Pancreas (tissue), 10 donors: ENCODE measurements around the gene PMEPA1. TPM values are rescaled to one million over a fixed set of nuclear protein-coding genes. Genes with fewer than 3 reads are reported as not detected.
A peak's percentile ranks its signal among the peaks of the same experiment; 100 is the strongest.
"Not testable (repeated sequence)": the region's sequence is repeated elsewhere in the genome, so short reads cannot be mapped to it uniquely, and the experiment has no call there.

Experiments used
- ATAC-seq, 4 donors: fragments of 200-7000 bp; cut with Tn5 transposase; one replicate each; pipeline versions ENCODE4 v1.8.0 to v1.9.1; 2020; ENCODE audit warnings: mild to moderate bottlenecking in 4 of 4, moderate library complexity in 4 of 4
- DNase-seq, 6 donors: peaks; one replicate each; pipeline ENCODE4 v3.0.0-alpha.2; 2020
- FAIRE-seq: peaks from 2 replicates; lab custom pipeline; 2012; peaks lifted over from hg19 to GRCh38; lab: Jason Lieb, UNC
- H3K27ac ChIP-seq, 4 donors: fragments of 200-600 bp; sonication (generic); 1 replicate in 3 of 4; 2 replicates in 1 of 4; pipeline versions ENCODE4 v1.5.0 to v1.8.0; 2020
- H3K27me3 ChIP-seq, 4 donors: fragments of 200-600 bp; one replicate each; pipeline ENCODE4 v1.8.0; 2021
- H3K36me3 ChIP-seq, 3 donors: fragments of 200-600 bp; sonication (generic) in 1 of 3; one replicate each; pipeline versions ENCODE4 v1.5.0 to v1.8.0; 2020 to 2021
- H3K4me1 ChIP-seq, 3 donors: fragments of 200-600 bp; one replicate each; pipeline ENCODE4 v1.8.0; 2021
- H3K4me3 ChIP-seq, 4 donors: fragments of 200-600 bp; sonication (generic) in 2 of 4; one replicate each; pipeline versions ENCODE4 v1.5.0 to v1.8.0; 2020 to 2021
- H3K9me3 ChIP-seq, 4 donors: fragments of 200-600 bp; one replicate each; pipeline ENCODE4 v1.8.0; 2021
- WGBS, 2 donors: extraction: QIAGEN DNeasy Blood & Tissue Kit; methylation state at CpG; one replicate each; pipeline ENCODE4 v1.1.7; 2013; 5-methylcytosine and 5-hydroxymethylcytosine counted together
- intact Hi-C, 3 donors: fragments of 100-400 bp; cut with DNase I; formaldehyde crosslinking; loops; one replicate each; pipeline versions ENCODE4 v1.11.1 to v1.14.2; 2022
- polyA plus RNA-seq, 2 donors: library from polyadenylated mRNA; stranded (reverse); fragments of 200-250 nt; gene quantifications; one replicate each; pipeline ENCODE4 v1.2.3, GENCODE V29; 2013
- total RNA-seq, 6 donors: library from RNA; stranded (reverse); fragmentation: NEBNext Ultra II Directional in 4 of 6; extraction: Animal tissue kit (Norgen Biotek cat#: 25700) in 4 of 6; gene quantifications; one replicate each; pipeline versions ENCODE4 v1.2.1 to v1.2.4, GENCODE V29; 2021 to 2023
- TF ChIP-seq, protein P1 (sequence below), 4 donors: fragments of 200-600 bp; sonication (generic) in 3 of 4; IDR thresholded peaks; one replicate each; pipeline versions ENCODE4 v1.5.0 to v1.8.0; 2021; ENCODE audit warnings: antibody characterized with exemption in 4 of 4
- donor health status: healthy with polysubstance abuse.
- donor health status: DM: no; HTN: no; CAD: no; lungs with moderate emphysema.
- donor health status: DM: no; HTN: no; CAD: no.
- donor health status: control.
- donor health status: control.
- donor health status: Bipolar disorder and iron deficiency.
- donor health status: DM: yes; HTN: yes; CAD: no.
- donor health status: DM: no; HTN: no; CAD: no.
- donor health status: DM: no; HTN: no; CAD: no.
- donor health status: DM: yes; HTN: yes; CAD: no.

Gene PMEPA1
- total and polyA plus RNA-seq, 8 donors, result 24.8 to 98.2 (median 33.6) TPM

DNA sequence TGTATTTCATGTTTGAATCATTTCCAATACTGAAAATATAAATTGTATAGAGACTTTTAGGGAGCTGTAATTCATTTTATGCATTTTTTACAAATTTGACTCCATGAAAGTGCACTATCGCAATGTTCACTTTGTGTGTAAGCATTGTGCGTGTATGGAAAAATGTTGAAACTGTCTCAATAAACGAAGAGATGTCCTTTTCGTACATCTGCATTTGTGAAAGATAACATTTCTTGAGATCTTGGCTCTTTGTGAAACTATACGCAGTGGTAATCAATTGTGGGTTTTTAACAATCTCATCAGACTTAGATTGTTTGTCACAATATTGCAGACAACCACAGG lies 70.9 kb downstream of the PMEPA1 start:
- ATAC-seq, result no peak
- DNase-seq, result no peak
- H3K36me3 ChIP-seq, result no peaks in the 10 kb centered on the region
- no peak overlapping the region for H3K27ac ChIP-seq
- 63 to 65% methylated on average over 5 of the region's 5 CpGs for WGBS, 2 donors
- no peak for FAIRE-seq
- no peaks in the 10 kb centered on the region for H3K4me1 ChIP-seq
- intact Hi-C loops, result no loop called here
- no peak overlapping the region for H3K4me3 ChIP-seq
- no peaks in the 10 kb centered on the region for H3K9me3 ChIP-seq
- TF ChIP-seq, protein P1, sequence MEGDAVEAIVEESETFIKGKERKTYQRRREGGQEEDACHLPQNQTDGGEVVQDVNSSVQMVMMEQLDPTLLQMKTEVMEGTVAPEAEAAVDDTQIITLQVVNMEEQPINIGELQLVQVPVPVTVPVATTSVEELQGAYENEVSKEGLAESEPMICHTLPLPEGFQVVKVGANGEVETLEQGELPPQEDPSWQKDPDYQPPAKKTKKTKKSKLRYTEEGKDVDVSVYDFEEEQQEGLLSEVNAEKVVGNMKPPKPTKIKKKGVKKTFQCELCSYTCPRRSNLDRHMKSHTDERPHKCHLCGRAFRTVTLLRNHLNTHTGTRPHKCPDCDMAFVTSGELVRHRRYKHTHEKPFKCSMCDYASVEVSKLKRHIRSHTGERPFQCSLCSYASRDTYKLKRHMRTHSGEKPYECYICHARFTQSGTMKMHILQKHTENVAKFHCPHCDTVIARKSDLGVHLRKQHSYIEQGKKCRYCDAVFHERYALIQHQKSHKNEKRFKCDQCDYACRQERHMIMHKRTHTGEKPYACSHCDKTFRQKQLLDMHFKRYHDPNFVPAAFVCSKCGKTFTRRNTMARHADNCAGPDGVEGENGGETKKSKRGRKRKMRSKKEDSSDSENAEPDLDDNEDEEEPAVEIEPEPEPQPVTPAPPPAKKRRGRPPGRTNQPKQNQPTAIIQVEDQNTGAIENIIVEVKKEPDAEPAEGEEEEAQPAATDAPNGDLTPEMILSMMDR (IDR thresholded peaks at IDR 0.05), result no peak
- H3K27me3 ChIP-seq, result no peaks in the 10 kb centered on the region

DNA sequence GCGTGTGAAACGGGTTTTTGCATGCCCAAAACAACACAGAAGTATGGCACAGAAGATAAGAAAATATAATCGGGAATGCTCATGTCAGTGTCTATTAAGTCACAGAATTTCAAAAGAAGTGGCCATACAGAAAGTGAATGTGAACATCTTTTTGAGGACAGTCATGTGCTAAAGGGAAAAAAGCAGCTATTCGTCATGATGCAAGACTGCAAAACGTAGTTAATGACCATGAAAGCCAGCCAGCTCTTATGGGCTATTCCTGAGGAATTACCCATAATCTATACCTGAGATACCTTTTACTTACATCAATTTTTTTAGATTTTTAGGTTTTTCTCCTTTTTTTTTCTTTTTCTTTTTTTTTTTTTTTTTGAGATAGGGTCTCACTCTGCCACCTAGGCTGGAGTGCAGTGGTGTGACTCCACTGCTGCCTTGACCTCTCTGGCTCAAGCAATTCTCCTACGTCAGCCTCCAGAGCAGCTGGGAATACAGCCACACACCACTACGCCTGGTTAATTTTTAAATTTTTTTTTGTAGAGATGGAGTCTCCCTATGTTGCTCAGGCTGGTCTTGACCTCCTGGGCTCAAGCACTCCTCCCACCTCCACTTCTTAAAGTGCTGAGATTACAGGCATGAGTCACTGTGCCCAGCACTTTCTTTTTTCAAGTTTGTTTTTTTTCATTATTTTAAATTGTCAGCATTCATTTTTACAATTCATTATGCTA lies 71.5 kb downstream of the PMEPA1 start:
- Histone ChIP-seq H3K27ac (no peak overlapping the region), H3K9me3 (no peaks in the 10 kb centered on the region), H3K27me3 (no peaks in the 10 kb centered on the region), H3K4me3 (no peak overlapping the region), H3K4me1 (no peaks in the 10 kb centered on the region), H3K36me3 (no peaks in the 10 kb centered on the region)
- intact Hi-C loops, result no loop called here
- FAIRE-seq, result no peak
- DNase-seq, result no peak
- peak in 1 of 4 donors; percentile 44 for ATAC-seq
- WGBS, 2 donors, result 42 to 52% methylated on average over 7 of the region's 7 CpGs
- TF ChIP-seq, protein P1 (IDR thresholded peaks at IDR 0.05), result no peak

DNA sequence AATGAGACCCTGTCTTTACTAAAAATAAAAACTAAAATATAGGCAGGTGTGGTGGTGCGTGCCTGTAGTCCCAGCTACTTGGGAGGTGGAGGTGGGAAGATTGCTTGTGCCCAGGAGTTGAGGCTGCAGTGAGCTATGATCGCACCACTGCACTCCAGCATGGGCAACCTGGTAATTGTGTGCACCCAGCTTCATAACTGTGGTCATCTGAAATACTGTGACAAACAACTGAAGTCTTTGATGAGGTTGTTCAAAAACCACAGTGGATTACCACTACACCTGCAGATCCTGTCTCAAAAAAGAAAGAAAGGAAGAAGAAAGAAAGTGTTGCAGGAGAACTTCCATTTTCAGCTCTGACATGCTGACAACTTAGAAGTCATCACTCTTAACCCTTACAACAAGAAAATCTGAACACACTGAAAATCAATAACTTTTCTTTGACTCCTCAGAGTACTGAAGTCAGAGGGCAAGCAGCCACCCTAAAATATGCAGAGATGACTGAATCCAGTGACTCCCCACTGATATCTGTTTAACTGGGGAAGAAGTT lies 75.8 kb downstream of the PMEPA1 start:
- TF ChIP-seq, protein P1 (IDR thresholded peaks at IDR 0.05), result no peak
- no peak for DNase-seq
- no peaks in the 10 kb centered on the region for H3K4me1 ChIP-seq
- H3K36me3 ChIP-seq, result no peaks in the 10 kb centered on the region
- no peaks in the 10 kb centered on the region for H3K27me3 ChIP-seq
- H3K27ac ChIP-seq, result no peak overlapping the region
- no peak overlapping the region for H3K4me3 ChIP-seq
- no peak for ATAC-seq
- intact Hi-C loops, result no loop called here
- WGBS, 2 donors, result 71 to 90% methylated on average over 2 of the region's 2 CpGs
- FAIRE-seq, result no peak
- H3K9me3 ChIP-seq, result no peaks in the 10 kb centered on the region

GRCh38 chr20:57632286-57632685 lies 77.5 kb downstream of the PMEPA1 start:
- TF ChIP-seq, protein P1 (IDR thresholded peaks at IDR 0.05), result no peak
- no peak for DNase-seq
- H3K9me3 ChIP-seq, result no peaks in the 10 kb centered on the region
- 59 to 64% methylated on average over 2 of the region's 2 CpGs for WGBS, 2 donors
- ATAC-seq, result no peak
- no peak overlapping the region for H3K27ac ChIP-seq
- H3K36me3 ChIP-seq, result no peaks in the 10 kb centered on the region
- H3K27me3 ChIP-seq, result no peaks in the 10 kb centered on the region
- FAIRE-seq, result no peak
- intact Hi-C loops, result no loop called here
- no peak overlapping the region for H3K4me3 ChIP-seq
- H3K4me1 ChIP-seq, result no peaks in the 10 kb centered on the region

DNA sequence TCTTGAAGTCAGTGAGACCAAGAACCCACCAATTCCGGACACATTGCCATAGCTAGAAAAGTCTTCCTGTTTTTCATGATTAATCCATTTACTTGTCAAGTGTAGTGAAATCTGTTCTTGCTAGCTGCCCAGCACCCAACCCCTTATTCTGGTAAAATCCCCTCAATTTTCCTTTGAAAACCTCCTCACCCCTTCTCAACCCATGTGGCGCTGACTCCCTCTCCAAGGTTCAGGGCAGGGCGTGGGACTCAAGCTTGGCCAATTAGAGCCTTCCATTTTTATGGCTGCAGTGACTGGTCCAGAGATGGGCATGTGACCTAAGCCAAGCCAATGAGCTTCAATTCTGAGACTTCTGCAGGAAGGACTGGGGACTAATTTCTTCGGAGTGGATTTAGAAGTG lies 79.8 kb downstream of the PMEPA1 start:
- intact Hi-C loops, result no loop called here
- no peak overlapping the region for H3K27ac ChIP-seq
- no peaks in the 10 kb centered on the region for H3K4me1 ChIP-seq
- H3K36me3 ChIP-seq, result no peaks in the 10 kb centered on the region
- no peak overlapping the region for H3K4me3 ChIP-seq
- ATAC-seq, result peak in 2 of 4 donors; percentile 34 to 67
- WGBS, 2 donors, result 54 to 65% methylated on average over 4 of the region's 4 CpGs
- no peak for FAIRE-seq
- no peaks in the 10 kb centered on the region for H3K27me3 ChIP-seq
- no peak for DNase-seq
- H3K9me3 ChIP-seq, result no peaks in the 10 kb centered on the region
- TF ChIP-seq, protein P1 (IDR thresholded peaks at IDR 0.05), result no peak

- H3K4me3 ChIP-seq, H3K9me3 ChIP-seq, FAIRE-seq, H3K27me3 ChIP-seq, H3K36me3 ChIP-seq, ATAC-seq, DNase-seq, H3K4me1 ChIP-seq: not testable (repeated sequence)
- peak overlapping the region in 1 of 4 donors; percentile 46 for H3K27ac ChIP-seq
- WGBS, 2 donors, result 60 to 67% methylated on average over 9 of the region's 9 CpGs
- intact Hi-C loops, result loop anchor here in 1 of 3 donors (10.0 kb wide), 1 partner anchor 555 kb away; no protein-coding TSS in a partner anchor
Observed at GRCh38 chr20:57629491-57629901, 80.3 kb downstream of the PMEPA1 start.

DNA sequence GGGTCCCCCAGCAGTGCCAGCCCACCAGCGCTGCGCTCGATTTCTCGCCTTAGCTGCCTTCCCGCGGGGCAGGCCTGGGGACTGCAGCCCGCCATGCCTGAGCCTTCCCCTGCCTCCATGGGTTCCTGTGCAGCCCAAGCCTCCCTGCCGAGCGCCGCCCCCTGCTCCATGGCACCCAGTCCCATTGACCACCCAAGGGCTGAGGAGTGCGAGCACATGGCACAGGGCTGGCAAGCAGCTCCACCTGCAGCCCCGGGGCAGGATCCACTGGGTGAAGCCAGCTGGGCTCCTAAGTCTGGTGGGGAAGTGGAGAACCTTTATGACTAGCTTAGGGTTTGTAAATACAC lies 80.9 kb downstream of the PMEPA1 start:
- ATAC-seq, result not testable (repeated sequence)

More for the DNA sequence above, 80.9 kb downstream of the PMEPA1 start:
- not testable (repeated sequence) for H3K9me3 ChIP-seq, DNase-seq, H3K27me3 ChIP-seq, H3K36me3 ChIP-seq, FAIRE-seq, H3K4me1 ChIP-seq, H3K4me3 ChIP-seq
- H3K27ac ChIP-seq, result peak overlapping the region in 2 of 4 donors; percentile 46 to 62
- 89 to 95% methylated on average over 9 to 12 of the region's 12 CpGs for WGBS, 2 donors
- intact Hi-C loops, result loop anchor here in 1 of 3 donors (10.0 kb wide), 1 partner anchor 556 kb away; no protein-coding TSS in a partner anchor
